GM18907 (cell line): ENCODE measurements around the gene ARRB2.

Source experiments
- ATAC-seq: cut with Tn5 transposase; IDR thresholded peaks from one replicate; pipeline ENCODE4 v1.9.1; 2021; ENCODE audit warnings: mild to moderate bottlenecking, moderate library complexity; ENCODE audit not compliant: unreplicated experiment

The ARRB2 gene

GRCh38 chr17:4748686-4749085 is 38.3 kb downstream of the ARRB2 start:
- no peak for ATAC-seq

GRCh38 chr17:4750606-4751005 is 40.2 kb downstream of the ARRB2 start:
- no peak for ATAC-seq

GRCh38 chr17:4751932-4752331 is 41.5 kb downstream of the ARRB2 start:
- ATAC-seq: no peak

GRCh38 chr17:4753392-4753791 is 43.0 kb downstream of the ARRB2 start:
- no peak for ATAC-seq

- ATAC-seq: no peak
Observed at GRCh38 chr17:4759776-4760236, 49.4 kb downstream of the ARRB2 start.

GRCh38 chr17:4764595-4764994 is 54.2 kb downstream of the ARRB2 start:
- ATAC-seq: no peak

- no peak for ATAC-seq
Observed at GRCh38 chr17:4766201-4766600, 55.8 kb downstream of the ARRB2 start.

- no peak for ATAC-seq
Observed at GRCh38 chr17:4766723-4767122, 56.3 kb downstream of the ARRB2 start.

- ATAC-seq: no peak
Observed at GRCh38 chr17:4768298-4768697, 57.9 kb downstream of the ARRB2 start.

- no peak for ATAC-seq
Observed at GRCh38 chr17:4769628-4770027, 59.2 kb downstream of the ARRB2 start.
